HEK293T (cell line): ENCODE measurements around the gene SOX30.

Experiments used
- BHLHE40 ChIP-seq: fragments of 450-650 bp; IDR thresholded peaks from 2 replicates; pipeline ENCODE4 v1.6.1; 2016; ENCODE audit warnings: mild to moderate bottlenecking, moderate library complexity, borderline replicate concordance
- ELF4 ChIP-seq: fragments of 450-650 bp; IDR thresholded peaks from 2 replicates; pipeline ENCODE4 v1.6.1; 2017; ENCODE audit warnings: antibody characterized with exemption
- FOXA1 ChIP-seq: fragments of 450-650 bp; IDR thresholded peaks from 2 replicates; pipeline ENCODE4 v1.6.1; 2016; ENCODE audit warnings: mild to moderate bottlenecking
- FOXM1 ChIP-seq: fragments of 450-650 bp; IDR thresholded peaks from 2 replicates; pipeline ENCODE4 v1.6.1; 2017; ENCODE audit warnings: mild to moderate bottlenecking, borderline replicate concordance
- LEF1 ChIP-seq: fragments of 450-650 bp; IDR thresholded peaks from 2 replicates; pipeline ENCODE4 v1.6.1; 2017; ENCODE audit warnings: mild to moderate bottlenecking, borderline replicate concordance
- SP1 ChIP-seq: fragments of 450-650 bp; IDR thresholded peaks from 2 replicates; pipeline ENCODE4 v1.6.1; 2017
- TARDBP ChIP-seq: fragments of 450-650 bp; IDR thresholded peaks from 2 replicates; pipeline ENCODE4 v1.6.1; 2016
- TF ChIP-seq, protein P1 (sequence below): fragments of 450-650 bp; IDR thresholded peaks from 2 replicates; pipeline ENCODE4 v1.6.1; 2016

DNA sequence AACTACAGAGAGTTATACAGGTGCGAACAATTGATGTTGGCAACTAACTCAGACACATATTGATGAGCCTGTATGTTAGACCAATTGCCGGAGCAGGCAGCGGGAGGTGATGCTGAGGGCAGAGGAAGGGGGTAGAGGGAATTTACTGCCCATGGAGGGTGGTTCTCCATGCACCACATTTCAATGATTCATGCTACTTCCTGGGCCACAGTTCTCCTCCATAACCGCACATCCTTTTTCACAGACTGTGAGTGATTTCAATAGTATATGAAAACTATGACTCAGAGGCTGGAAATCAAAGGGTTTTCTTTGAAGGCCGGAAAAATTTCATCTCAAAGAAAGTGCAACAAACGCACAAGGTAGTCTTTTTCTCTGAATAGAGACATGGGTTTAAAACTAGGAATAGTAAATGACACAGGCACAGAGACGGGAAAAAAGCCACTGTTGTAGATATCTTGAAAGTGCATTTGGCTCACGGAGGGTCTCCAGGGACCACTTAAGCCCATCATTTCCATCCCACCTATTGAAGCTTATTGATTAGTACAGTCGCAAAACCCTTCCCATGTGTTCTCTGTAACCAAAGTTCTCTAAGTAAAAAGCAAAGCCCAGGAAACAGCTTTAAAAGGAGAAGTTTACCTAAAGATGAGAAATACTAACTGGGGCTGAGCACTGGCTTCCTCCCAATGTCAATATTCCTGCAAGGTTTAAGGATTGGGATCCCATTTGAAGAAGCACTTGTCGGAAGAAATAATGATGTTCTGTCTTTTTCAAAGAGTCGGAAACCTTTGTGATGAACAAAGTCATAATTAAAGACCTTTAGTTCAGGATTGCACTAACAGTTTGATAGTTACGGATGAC is 48.7 kb downstream of the SOX30 start:
- TF ChIP-seq, protein P1, sequence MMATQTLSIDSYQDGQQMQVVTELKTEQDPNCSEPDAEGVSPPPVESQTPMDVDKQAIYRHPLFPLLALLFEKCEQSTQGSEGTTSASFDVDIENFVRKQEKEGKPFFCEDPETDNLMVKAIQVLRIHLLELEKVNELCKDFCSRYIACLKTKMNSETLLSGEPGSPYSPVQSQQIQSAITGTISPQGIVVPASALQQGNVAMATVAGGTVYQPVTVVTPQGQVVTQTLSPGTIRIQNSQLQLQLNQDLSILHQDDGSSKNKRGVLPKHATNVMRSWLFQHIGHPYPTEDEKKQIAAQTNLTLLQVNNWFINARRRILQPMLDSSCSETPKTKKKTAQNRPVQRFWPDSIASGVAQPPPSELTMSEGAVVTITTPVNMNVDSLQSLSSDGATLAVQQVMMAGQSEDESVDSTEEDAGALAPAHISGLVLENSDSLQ, result no peak
- no peak for TF ChIP-seq FOXM1
- TF ChIP-seq BHLHE40, result no peak
- no peak for TF ChIP-seq ELF4
- no peak for TF ChIP-seq SP1
- TF ChIP-seq FOXA1, result no peak
- no peak for TF ChIP-seq LEF1
- TF ChIP-seq TARDBP, result no peak
